RWPE1 (cell line): ENCODE data around the gene AP4S1.

Source experiments
- CTCF ChIA-PET: fragments of 350-600 bp; sonication (Branson Sonifier 250); formaldehyde crosslinking; extraction: SDS; loops from one replicate; lab custom pipeline; 2021; lab: Yijun Ruan, JAX
- POLR2A ChIA-PET: fragments of 400-600 bp; formaldehyde crosslinking; extraction: SDS; loops from one replicate; lab custom pipeline; 2020; ENCODE audit warnings: antibody characterized with exemption; ENCODE audit not compliant: low non-redundant PET; lab: Yijun Ruan, JAX
- DNase-seq: peaks from one replicate; pipeline ENCODE4 v3.0.0; 2012; ENCODE audit warnings: low spot score
- H3K27ac ChIP-seq: fragments of 450-650 bp; 2 replicates; pipeline ENCODE4 v1.5.1; 2017
- TF ChIP-seq, protein P1 (sequence below): fragments of 450-650 bp; conservative IDR thresholded peaks from 2 replicates; pipeline ENCODE4 v1.5.1; 2017; ENCODE audit warnings: low read depth, mild to moderate bottlenecking

The AP4S1 gene

GRCh38 chr14:31142455-31143087, 117.1 kb downstream of the AP4S1 start:
- DNase-seq = no peak
- POLR2A ChIA-PET = no interaction called here
- no peak overlapping the region for H3K27ac ChIP-seq
- CTCF ChIA-PET = no interaction called here
- TF ChIP-seq, protein P1, sequence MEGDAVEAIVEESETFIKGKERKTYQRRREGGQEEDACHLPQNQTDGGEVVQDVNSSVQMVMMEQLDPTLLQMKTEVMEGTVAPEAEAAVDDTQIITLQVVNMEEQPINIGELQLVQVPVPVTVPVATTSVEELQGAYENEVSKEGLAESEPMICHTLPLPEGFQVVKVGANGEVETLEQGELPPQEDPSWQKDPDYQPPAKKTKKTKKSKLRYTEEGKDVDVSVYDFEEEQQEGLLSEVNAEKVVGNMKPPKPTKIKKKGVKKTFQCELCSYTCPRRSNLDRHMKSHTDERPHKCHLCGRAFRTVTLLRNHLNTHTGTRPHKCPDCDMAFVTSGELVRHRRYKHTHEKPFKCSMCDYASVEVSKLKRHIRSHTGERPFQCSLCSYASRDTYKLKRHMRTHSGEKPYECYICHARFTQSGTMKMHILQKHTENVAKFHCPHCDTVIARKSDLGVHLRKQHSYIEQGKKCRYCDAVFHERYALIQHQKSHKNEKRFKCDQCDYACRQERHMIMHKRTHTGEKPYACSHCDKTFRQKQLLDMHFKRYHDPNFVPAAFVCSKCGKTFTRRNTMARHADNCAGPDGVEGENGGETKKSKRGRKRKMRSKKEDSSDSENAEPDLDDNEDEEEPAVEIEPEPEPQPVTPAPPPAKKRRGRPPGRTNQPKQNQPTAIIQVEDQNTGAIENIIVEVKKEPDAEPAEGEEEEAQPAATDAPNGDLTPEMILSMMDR = no peak
